HepG2 (cell line): ENCODE data around the gene PLD6. TPM values are rescaled to one million over a fixed set of nuclear protein-coding genes. Genes with fewer than 3 reads are reported as not detected.
A peak's percentile ranks its signal among the peaks of the same experiment; 100 is the strongest.

Experiments used
- BHLHE40 ChIP-seq: IDR thresholded peaks from 2 replicates; pipeline ENCODE4 v1.6.1; 2011; ENCODE audit warnings: low read length, improper control_type of control experiment
- BRF2 ChIP-seq: sonication (generic); formaldehyde crosslinking; IDR thresholded peaks from 2 replicates; pipeline ENCODE4 v1.8.1; 2022; ENCODE audit warnings: mild to moderate bottlenecking, missing genetic modification reagents
- CC2D1A ChIP-seq: sonication (generic); formaldehyde crosslinking; IDR thresholded peaks from 2 replicates; pipeline ENCODE4 v1.8.1; 2023; ENCODE audit warnings: mild to moderate bottlenecking, missing genetic modification reagents
- CHCHD3 ChIP-seq: sonication (generic); formaldehyde crosslinking; IDR thresholded peaks from 2 replicates; pipeline ENCODE4 v1.8.0; 2022; ENCODE audit warnings: mild to moderate bottlenecking, missing genetic modification reagents, moderate library complexity
- DMTF1 ChIP-seq: sonication (generic); formaldehyde crosslinking; IDR thresholded peaks from 2 replicates; pipeline ENCODE4 v1.4.0; 2020; ENCODE audit warnings: mild to moderate bottlenecking, missing genetic modification reagents
- HNRNPL ChIP-seq: fragments of 200-400 bp; formaldehyde crosslinking; IDR thresholded peaks from 2 replicates; pipeline ENCODE4 v1.6.1; 2017; ENCODE audit warnings: mild to moderate bottlenecking, low read depth, low read length
- IRF2 ChIP-seq: IDR thresholded peaks from 2 replicates; pipeline ENCODE4 v1.6.1; 2018; ENCODE audit warnings: missing genetic modification reagents, missing compliant biosample characterization
- KLF15 ChIP-seq: sonication (generic); formaldehyde crosslinking; IDR thresholded peaks from 2 replicates; pipeline ENCODE4 v1.8.1; 2023; ENCODE audit warnings: borderline replicate concordance, mild to moderate bottlenecking, inconsistent platforms, missing genetic modification reagents, mixed read lengths
- MEF2D ChIP-seq: sonication (generic); formaldehyde crosslinking; IDR thresholded peaks from 2 replicates; pipeline ENCODE4 v1.5.1; 2020; ENCODE audit warnings: mild to moderate bottlenecking, missing genetic modification reagents
- NR2F1 ChIP-seq, 2 experiments: fragments of 450-650 bp in 1 of 2; formaldehyde crosslinking in 1 of 2; IDR thresholded peaks; 2 replicates each; pipeline versions ENCODE4 v1.5.0 to v1.6.1; 2016 to 2020; ENCODE audit warnings: mild to moderate bottlenecking in 1 of 2, missing compliant biosample characterization in 1 of 2, missing genetic modification reagents in 1 of 2, moderate library complexity in 1 of 2
- RXRB ChIP-seq: IDR thresholded peaks from 2 replicates; pipeline ENCODE4 v1.6.1; 2016; ENCODE audit warnings: borderline replicate concordance, missing genetic modification reagents, missing compliant biosample characterization
- SETDB1 ChIP-seq: sonication (generic); formaldehyde crosslinking; IDR thresholded peaks from 2 replicates; pipeline ENCODE4 v1.5.1; 2020; ENCODE audit warnings: missing genetic modification reagents, mild to moderate bottlenecking, borderline replicate concordance
- SKIL ChIP-seq: sonication (generic); formaldehyde crosslinking; IDR thresholded peaks from 2 replicates; pipeline ENCODE4 v1.8.0; 2022; ENCODE audit warnings: missing genetic modification reagents, mild to moderate bottlenecking, moderate library complexity, borderline replicate concordance
- TCF7 ChIP-seq: sonication (generic); IDR thresholded peaks from 2 replicates; pipeline ENCODE4 v1.6.1; 2016; ENCODE audit warnings: antibody characterized with exemption, low read depth
- ZBTB2 ChIP-seq: sonication (generic); formaldehyde crosslinking; IDR thresholded peaks from 2 replicates; pipeline ENCODE4 v1.8.0; 2022; ENCODE audit warnings: low read depth, missing genetic modification reagents
- ZBTB42 ChIP-seq: sonication (generic); formaldehyde crosslinking; IDR thresholded peaks from 2 replicates; pipeline ENCODE4 v1.5.0; 2020; ENCODE audit warnings: mild to moderate bottlenecking, missing genetic modification reagents
- ZNF430 ChIP-seq: sonication (generic); formaldehyde crosslinking; IDR thresholded peaks from 2 replicates; pipeline ENCODE4 v1.9.0; 2021; ENCODE audit warnings: mild to moderate bottlenecking, missing genetic modification reagents
- ZNF589 ChIP-seq: sonication (generic); formaldehyde crosslinking; conservative IDR thresholded peaks from 2 replicates; pipeline ENCODE4 v1.8.0; 2022; ENCODE audit warnings: mild to moderate bottlenecking, moderate library complexity, missing genetic modification reagents
- ZNF605 ChIP-seq: sonication (generic); formaldehyde crosslinking; IDR thresholded peaks from 2 replicates; pipeline ENCODE4 v1.8.0; 2022; ENCODE audit warnings: mild to moderate bottlenecking, missing genetic modification reagents
- ZNF607 ChIP-seq: sonication (generic); formaldehyde crosslinking; IDR thresholded peaks from 2 replicates; pipeline ENCODE4 v1.5.1; 2020; ENCODE audit warnings: missing genetic modification reagents, mild to moderate bottlenecking, borderline replicate concordance
- ZNF839 ChIP-seq: sonication (generic); formaldehyde crosslinking; IDR thresholded peaks from 2 replicates; pipeline ENCODE4 v1.4.0; 2020; ENCODE audit warnings: missing genetic modification reagents, mild to moderate bottlenecking, borderline replicate concordance
- ZSCAN31 ChIP-seq: sonication (generic); formaldehyde crosslinking; IDR thresholded peaks from 2 replicates; pipeline ENCODE4 v1.5.0; 2020; ENCODE audit warnings: low read depth, mild to moderate bottlenecking, missing genetic modification reagents
- polyA plus RNA-seq, 8 experiments: library from polyadenylated mRNA; depleted of rRNA in 3 of 8; stranded (reverse) in 7 of 8; unstranded in 1 of 8; fragments of >200 nt; fragmentation: Illumina TruSeq in 4 of 8; extraction: Trizol in 4 of 8; gene quantifications; 2 replicates each; pipeline versions ENCODE4 v1.2.1 to v1.2.3, GENCODE V29; 2011 to 2016; ENCODE audit warnings: low read depth in 4 of 8, missing spikeins in 1 of 8, mixed read lengths in 1 of 8; ENCODE audit not compliant: insufficient read depth in 1 of 8
- total RNA-seq, 5 experiments: library from RNA; depleted of rRNA; stranded (reverse); fragments of >200 nt; fragmentation: Illumina TruSeq; extraction: Trizol; gene quantifications; 2 replicates each; pipeline ENCODE4 v1.2.3, GENCODE V29; 2016; ENCODE audit warnings: low read depth in 1 of 5

Gene PLD6
- total and polyA plus RNA-seq, 2 of the 13 experiments (the other 11 are each of a cell fraction or from before 2014, with no cell fraction given) = 5.2 to 11.4 TPM

- TF ChIP-seq DMTF1 (CRISPR knock-in tag) = peak; percentile 54; the same call in 1 of the 2 replicates
- TF ChIP-seq ZNF430 (CRISPR knock-in tag) = peak; percentile 68; the same call in 1 of the 2 replicates
- no peak for TF ChIP-seq IRF2 (CRISPR knock-in tag)
- TF ChIP-seq CC2D1A (CRISPR knock-in tag) = 0 out of 2 replicates have a peak, but pooled peaks have one; percentile 77
- no peak for TF ChIP-seq SETDB1 (CRISPR knock-in tag)
- TF ChIP-seq KLF15 (CRISPR knock-in tag) = peak; percentile 36; the same call in 1 of the 2 replicates
- peak; percentile 48 to 79; a peak in 3 of 4 replicates for TF ChIP-seq NR2F1 (CRISPR knock-in tag; IDR thresholded peaks at IDR 0.05)
- TF ChIP-seq ZNF607 = peak; percentile 99
- TF ChIP-seq HNRNPL = peak; percentile 76
- peak; percentile 89; the same call in 1 of the 2 replicates for TF ChIP-seq SKIL (CRISPR knock-in tag)
- no peak; the same call in 1 of the 2 replicates for TF ChIP-seq ZBTB42
- TF ChIP-seq BHLHE40 = peak; percentile 97
- peak; percentile 92 for TF ChIP-seq ZNF589 (CRISPR knock-in tag)
- TF ChIP-seq ZNF605 (CRISPR knock-in tag) = 0 out of 2 replicates have a peak, but pooled peaks have one; percentile 11
- peak; percentile 91 for TF ChIP-seq ZSCAN31 (CRISPR knock-in tag)
- TF ChIP-seq BRF2 (CRISPR knock-in tag) = 0 out of 2 replicates have a peak, but pooled peaks have one; percentile 32
- no peak for TF ChIP-seq TCF7
- peak; percentile 99 for TF ChIP-seq CHCHD3 (CRISPR knock-in tag)
- TF ChIP-seq ZBTB2 = peak; percentile 83
- peak; percentile 75; the same call in 1 of the 2 replicates for TF ChIP-seq MEF2D (CRISPR knock-in tag)
- TF ChIP-seq ZNF839 (CRISPR knock-in tag) = 0 out of 2 replicates have a peak, but pooled peaks have one; percentile 68
- no peak for TF ChIP-seq RXRB
Observed at GRCh38 chr17:17206124-17206912, at the start of gene PLD6 (continued).
